HG03520 (cell line): ENCODE measurements around the gene SCUBE1.

ENCODE experiments used
- ATAC-seq: cut with Tn5 transposase; IDR thresholded peaks from one replicate; pipeline ENCODE4 v1.9.1; 2021; ENCODE audit warnings: mild to moderate bottlenecking, moderate library complexity; ENCODE audit not compliant: unreplicated experiment

SCUBE1 gene

GRCh38 chr22:43205261-43205691 is 137.9 kb downstream of the SCUBE1 start:
- no peak for ATAC-seq

- ATAC-seq, result no peak
These were observed 139.6 kb downstream of the SCUBE1 start for GRCh38 chr22:43203471-43203981.

- no peak for ATAC-seq
These were observed 140.3 kb downstream of the SCUBE1 start for GRCh38 chr22:43202756-43203410.

- no peak for ATAC-seq
These were observed 140.8 kb downstream of the SCUBE1 start for GRCh38 chr22:43202326-43202725.

- ATAC-seq, result no peak
These were observed 141.5 kb downstream of the SCUBE1 start for GRCh38 chr22:43201486-43202219.

- no peak for ATAC-seq
These were observed 142.6 kb downstream of the SCUBE1 start for GRCh38 chr22:43200555-43200954.

- no peak for ATAC-seq
These were observed 143.1 kb downstream of the SCUBE1 start for GRCh38 chr22:43200031-43200430.

GRCh38 chr22:43199541-43199940 is 143.6 kb downstream of the SCUBE1 start:
- ATAC-seq, result no peak

GRCh38 chr22:43198936-43199335 is 144.2 kb downstream of the SCUBE1 start:
- ATAC-seq, result no peak

GRCh38 chr22:43198126-43198525 is 145.0 kb downstream of the SCUBE1 start:
- no peak for ATAC-seq

- ATAC-seq, result no peak
These were observed 145.8 kb downstream of the SCUBE1 start for GRCh38 chr22:43197271-43197941.

GRCh38 chr22:43191831-43192230 is 151.3 kb downstream of the SCUBE1 start:
- ATAC-seq, result no peak

- ATAC-seq, result no peak
These were observed 154.2 kb downstream of the SCUBE1 start for GRCh38 chr22:43188829-43189545.

GRCh38 chr22:43187171-43188099 is 155.7 kb downstream of the SCUBE1 start:
- peak; percentile 70 for ATAC-seq

GRCh38 chr22:43186272-43187170 is 156.7 kb downstream of the SCUBE1 start, which contains the start of gene TTLL12:
TSS of gene TTLL12 (minus strand) at chr22:43187134. CDS start at chr22:43187069, 65 bp downstream.
- ATAC-seq, result peak; percentile 41

GRCh38 chr22:43185860-43186261 is 157.3 kb downstream of the SCUBE1 start:
- no peak for ATAC-seq

- ATAC-seq, result no peak
These were observed 159.5 kb downstream of the SCUBE1 start for GRCh38 chr22:43183496-43184277.

GRCh38 chr22:43182726-43183125 is 160.4 kb downstream of the SCUBE1 start:
- ATAC-seq, result no peak
